Cardiac fibroblast (primary cell): ENCODE results near the gene HS2ST1.

Experiments
- DNase-seq, 2 donors: peaks; one replicate each; pipeline versions ENCODE4 v3.0.0 to v3.0.0-alpha.2; 2010; ENCODE audit warnings: low read depth in 2 of 2
- H3K4me3 ChIP-seq, 2 donors: replicated peaks in 1 of 2; 1 replicate in 1 of 2; 2 replicates in 1 of 2; pipeline ENCODE4 v1.5.1; 2011; ENCODE audit warnings: low read depth in 2 of 2, low read length in 2 of 2, mild to moderate bottlenecking in 2 of 2, moderate library complexity in 1 of 2
- TF ChIP-seq, protein P1 (sequence below): IDR thresholded peaks from one replicate; pipeline ENCODE4 v1.5.1; 2011; ENCODE audit warnings: low read depth, mild to moderate bottlenecking, low read length, inconsistent platforms

The HS2ST1 gene

DNA sequence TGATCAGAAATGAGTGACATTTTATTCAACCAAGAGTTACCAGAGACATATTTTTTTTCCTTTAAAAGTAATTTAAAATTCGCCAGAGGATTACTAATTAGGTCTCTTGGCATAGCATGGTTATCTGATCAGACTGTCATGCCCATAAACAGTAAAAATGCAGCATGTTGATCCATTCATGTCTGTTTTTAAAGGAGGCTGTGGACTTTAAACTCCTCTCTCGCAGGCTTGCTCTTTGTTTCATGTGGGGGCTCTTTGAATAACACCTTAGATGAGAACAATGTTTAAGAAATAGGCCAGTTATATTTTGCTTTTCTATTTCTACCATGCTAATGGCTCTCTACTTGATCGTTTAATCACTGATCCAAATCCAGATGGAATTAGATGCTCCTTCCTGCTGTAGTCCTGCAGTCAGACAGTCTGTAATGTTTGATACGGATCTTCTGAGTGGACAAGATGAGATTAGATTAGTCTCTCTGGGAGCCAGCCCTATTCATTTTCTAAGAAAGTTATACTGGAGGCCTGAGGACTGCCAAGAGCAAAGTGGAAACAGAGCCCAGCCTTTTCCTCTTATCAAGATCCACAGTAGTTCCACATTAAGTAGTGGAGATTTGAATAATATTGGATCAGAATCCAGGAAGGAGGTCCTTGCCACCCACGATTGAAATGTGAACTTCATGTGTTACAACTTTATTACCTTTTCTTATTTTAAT lies 197.4 kb downstream of the HS2ST1 start:
- no peak overlapping the region for H3K4me3 ChIP-seq
- TF ChIP-seq, protein P1, sequence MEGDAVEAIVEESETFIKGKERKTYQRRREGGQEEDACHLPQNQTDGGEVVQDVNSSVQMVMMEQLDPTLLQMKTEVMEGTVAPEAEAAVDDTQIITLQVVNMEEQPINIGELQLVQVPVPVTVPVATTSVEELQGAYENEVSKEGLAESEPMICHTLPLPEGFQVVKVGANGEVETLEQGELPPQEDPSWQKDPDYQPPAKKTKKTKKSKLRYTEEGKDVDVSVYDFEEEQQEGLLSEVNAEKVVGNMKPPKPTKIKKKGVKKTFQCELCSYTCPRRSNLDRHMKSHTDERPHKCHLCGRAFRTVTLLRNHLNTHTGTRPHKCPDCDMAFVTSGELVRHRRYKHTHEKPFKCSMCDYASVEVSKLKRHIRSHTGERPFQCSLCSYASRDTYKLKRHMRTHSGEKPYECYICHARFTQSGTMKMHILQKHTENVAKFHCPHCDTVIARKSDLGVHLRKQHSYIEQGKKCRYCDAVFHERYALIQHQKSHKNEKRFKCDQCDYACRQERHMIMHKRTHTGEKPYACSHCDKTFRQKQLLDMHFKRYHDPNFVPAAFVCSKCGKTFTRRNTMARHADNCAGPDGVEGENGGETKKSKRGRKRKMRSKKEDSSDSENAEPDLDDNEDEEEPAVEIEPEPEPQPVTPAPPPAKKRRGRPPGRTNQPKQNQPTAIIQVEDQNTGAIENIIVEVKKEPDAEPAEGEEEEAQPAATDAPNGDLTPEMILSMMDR, result no peak
- DNase-seq, result no peak

DNA sequence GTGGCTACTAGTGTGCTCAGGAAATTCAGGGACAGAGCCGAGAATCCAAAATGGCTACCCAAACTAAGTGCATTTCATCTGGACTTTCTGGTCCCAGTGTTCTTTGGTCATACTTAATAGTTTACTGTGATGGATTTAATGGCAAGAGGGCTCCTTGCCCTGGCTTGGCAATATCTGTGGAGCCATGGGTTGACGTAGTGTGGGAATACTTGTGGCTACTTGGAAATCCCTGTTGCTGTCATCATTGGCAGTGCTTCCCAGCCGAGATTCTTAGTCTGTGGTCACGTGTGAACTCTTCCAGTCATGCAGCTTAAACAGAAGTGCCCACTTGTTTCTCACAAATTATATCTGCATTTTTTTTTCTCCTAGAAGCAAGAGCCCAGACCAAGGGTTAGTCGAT lies 198.9 kb downstream of the HS2ST1 start:
- no peak overlapping the region for H3K4me3 ChIP-seq
- peak; percentile 62 to 86 for DNase-seq
- TF ChIP-seq, protein P1, result no peak

DNA sequence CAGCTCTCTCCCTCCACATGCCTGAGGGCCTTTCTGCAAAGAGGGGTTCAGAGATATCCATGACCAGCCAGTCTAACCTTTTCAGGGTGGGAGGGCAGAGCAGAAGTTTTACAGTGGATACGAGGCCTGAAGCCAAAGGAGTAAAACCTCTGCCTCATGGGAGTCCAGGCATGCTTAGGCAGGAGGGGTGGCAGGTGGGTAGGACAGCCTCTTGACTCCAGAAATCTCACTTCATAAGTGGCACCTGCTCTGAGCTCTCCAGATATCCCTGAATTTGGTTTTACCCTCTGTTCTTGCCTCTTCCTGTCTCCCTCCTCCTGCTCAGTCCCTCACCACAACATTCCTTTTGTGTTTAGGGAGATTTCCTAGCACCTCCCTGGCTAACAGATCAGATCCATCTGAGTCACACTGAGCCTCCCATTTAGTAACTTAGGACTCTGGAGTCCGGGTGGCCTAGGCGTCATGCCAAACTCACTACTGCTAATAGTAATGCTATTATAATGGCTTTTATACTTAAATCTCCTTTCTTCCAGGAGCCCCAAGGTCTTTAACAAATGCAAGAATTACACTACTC lies 201.0 kb downstream of the HS2ST1 start:
- H3K4me3 ChIP-seq, result no peak overlapping the region
- TF ChIP-seq, protein P1, result no peak
- peak; percentile 58 to 73 for DNase-seq

DNA sequence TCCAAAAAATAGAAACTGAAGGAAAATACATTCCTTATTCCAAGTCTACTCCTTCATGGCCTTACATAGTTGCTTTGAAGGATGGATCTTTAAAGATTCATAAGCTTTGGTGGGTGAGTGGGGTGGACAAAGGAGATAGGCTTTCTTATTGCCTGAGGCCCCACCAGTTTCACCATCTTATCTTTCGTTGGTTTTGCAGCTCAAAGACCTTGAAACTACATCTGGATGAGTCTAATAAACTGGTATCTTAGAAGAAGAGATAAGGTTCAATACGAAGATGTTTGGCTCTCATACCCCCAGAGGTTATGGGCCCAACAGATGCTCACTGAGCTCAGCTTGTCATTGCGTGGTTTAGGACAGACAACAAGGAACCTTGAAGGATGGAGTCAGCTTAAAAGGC lies 201.5 kb downstream of the HS2ST1 start:
- no peak for DNase-seq
- TF ChIP-seq, protein P1, result no peak
- no peak overlapping the region for H3K4me3 ChIP-seq

DNA sequence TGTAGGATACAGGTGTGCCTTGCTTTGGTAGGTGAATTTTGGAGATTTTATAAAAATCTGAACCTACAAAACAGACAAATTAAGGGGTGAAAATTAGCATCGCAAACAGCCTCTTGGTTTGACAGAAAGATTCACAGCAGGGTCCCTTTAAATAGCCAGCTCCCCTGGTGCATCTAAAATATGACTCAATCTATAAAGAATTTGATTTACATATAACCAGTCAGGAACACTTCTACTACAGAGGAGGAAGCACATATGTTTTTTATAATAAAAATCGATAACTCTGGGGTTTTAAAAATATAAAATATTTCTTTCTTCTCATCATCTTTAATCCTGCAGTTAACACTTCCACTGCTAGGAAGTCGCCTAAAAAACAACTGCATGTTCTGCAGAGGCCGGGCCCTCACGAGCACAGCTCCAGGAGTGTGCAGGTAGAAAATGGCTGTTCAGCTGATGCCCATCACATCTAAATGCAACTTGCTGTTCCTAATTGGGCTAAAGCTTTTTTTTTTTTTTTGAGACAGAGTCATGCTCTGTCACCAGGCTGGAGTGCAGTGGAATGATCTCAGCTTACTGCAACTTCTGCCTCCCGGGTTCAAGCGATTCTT lies 203.4 kb downstream of the HS2ST1 start:
- H3K4me3 ChIP-seq, result no peak overlapping the region
- TF ChIP-seq, protein P1, result no peak
- DNase-seq, result peak in 1 of 2 donors; percentile 34

DNA sequence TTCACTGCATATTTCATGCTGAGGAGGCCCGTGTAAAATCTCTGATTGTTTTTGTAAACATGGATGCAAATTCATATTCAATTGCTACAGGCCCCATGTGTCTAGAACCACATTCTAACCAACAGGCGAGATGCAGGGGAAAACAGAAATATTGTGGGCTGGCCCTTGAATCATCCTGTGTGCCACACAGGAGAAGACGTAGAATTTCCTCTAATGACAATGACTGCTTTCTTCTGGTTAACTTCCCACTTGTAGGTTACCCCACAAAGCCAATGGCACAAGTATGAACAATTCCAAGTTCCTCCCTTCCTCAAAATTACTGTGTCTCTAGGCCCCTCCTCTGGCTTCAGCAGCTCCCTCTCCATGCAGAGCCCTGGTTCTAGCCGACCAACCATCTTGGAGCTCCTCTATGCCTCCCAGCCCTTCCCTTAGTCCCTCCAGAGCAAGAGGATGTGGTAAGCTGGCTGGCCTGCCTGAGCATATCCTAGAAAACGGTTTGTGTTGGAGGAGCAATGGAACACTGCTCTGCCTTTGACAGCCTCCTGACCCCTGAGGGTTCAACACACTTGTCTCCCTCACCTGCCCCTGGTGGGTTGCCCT lies 205.2 kb downstream of the HS2ST1 start:
- H3K4me3 ChIP-seq, result no peak overlapping the region
- TF ChIP-seq, protein P1, result no peak
- no peak for DNase-seq
